Left colon (tissue), 2 donors: Measurements from ENCODE around the gene OLFML1. TPM values are rescaled to one million over a fixed set of nuclear protein-coding genes. Genes with fewer than 3 reads are reported as not detected.

Experiments
- ATAC-seq: fragments of 200-7000 bp; cut with Tn5 transposase; one replicate; pipeline ENCODE4 v1.9.1; 2020; ENCODE audit warnings: mild to moderate bottlenecking, moderate library complexity
- DNase-seq, 2 donors: peaks; one replicate each; pipeline ENCODE4 v3.0.0-alpha.2; 2020
- intact Hi-C, 2 donors: fragments of 100-400 bp; cut with DNase I in 1 of 2; cut with micrococcal nuclease in 1 of 2; formaldehyde crosslinking; loops; one replicate each; pipeline versions ENCODE4 v1.11.2 to v1.14.0; 2022; cut with DNase I, micrococcal nuclease
- total RNA-seq, 2 donors: library from RNA; stranded (reverse); fragmentation: NEBNext Ultra II Directional; extraction: Animal tissue kit (Norgen Biotek cat#: 25700); gene quantifications; one replicate each; pipeline ENCODE4 v1.2.1, GENCODE V29; 2021
- donor health status: DM: no; HTN: no; CAD: no.
- donor health status: DM: yes; HTN: yes; CAD: no.

Gene OLFML1
- total RNA-seq, 2 donors from 2014 or later: 2.6 to 5.7 TPM

DNA sequence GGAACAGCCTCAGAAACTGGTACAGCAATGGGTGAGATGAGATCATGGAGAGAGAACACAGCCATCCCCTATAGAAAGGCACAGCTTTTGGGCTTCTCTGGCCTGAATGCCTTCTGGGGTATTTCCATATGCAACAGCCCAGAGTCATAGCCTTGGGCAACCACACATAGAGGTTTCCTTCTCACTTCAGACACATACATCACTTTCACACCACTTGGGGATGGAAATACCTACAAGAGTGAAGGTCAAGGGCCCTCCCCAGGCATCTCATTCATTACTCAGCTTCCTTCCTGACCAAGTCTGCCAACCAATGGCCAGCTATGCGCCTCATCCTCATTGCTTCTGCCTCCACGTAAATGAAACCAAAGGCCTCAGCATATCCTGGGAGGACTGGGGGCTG, 17.7 kb upstream of the OLFML1 start:
- DNase-seq: no peak
- intact Hi-C loops: no loop called here
- ATAC-seq: no peak

DNA sequence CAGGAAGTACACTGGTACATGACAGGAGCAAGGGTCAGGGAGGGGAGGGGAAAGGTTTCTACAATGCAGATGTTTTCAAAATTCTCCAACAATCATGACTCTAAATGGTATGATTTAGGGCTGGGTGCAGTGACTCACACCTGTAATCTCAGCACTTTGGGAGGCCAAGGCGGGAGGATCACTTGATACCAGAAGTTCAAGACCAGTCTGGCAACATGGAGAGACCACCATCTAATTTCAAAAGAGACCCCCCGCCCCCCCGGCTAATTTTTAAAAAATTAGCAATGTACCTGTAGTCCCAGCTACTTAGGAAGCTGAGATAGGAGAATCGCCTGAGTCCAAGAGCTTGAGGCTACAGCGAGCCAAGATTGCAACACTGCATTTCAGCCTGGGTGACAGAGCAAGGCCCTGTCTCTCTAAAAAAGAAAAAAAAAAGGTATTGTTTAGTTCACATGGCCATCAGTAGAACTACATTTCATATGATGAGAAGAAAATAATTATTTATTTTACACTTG, 15.9 kb upstream of the OLFML1 start:
- intact Hi-C loops: no loop called here
- DNase-seq (no peak), ATAC-seq (no peak)

DNA sequence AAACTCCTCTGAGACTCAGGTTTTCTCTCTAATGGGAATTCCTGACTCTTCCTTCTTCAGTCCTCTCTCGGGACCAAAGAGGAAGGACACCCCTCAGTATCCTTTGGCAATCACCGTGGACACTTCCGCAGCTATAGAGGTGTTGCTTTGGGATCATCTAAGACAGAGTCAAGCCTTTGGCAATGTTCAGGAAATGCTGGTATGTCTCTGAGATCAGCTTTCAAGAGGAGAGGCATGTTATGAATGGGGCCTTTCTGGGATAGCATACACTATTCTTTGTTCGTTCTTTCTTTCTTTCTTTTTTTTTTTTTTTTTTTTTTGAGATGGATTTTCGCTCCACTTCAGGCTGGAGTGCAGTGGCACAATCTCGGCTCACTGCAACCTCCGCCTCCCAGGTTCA, 14.2 kb upstream of the OLFML1 start:
- ATAC-seq: no peak

DNA sequence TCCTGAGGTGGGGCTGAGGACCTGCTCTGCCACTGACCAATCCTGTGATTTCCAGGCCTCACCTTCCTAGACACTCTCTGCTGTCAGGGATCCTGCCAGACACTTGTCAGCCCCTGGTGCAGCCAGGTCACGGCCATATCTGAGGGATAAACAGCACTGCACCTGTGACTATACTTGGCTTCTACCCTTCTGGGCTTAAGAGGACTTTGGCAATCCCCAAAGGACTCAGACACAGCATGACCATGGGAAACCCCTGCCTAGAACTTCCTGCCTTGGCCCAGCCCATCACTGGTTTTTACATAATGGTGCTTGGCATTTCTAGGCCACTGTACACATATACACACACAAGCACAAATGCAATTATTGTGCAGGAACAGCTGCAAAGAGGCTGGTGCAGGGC, 11.6 kb upstream of the OLFML1 start:
- DNase-seq (no peak), ATAC-seq (no peak)
- intact Hi-C loops: no loop called here

More for the DNA sequence above, 14.2 kb upstream of the OLFML1 start:
- intact Hi-C loops: no loop called here
- no peak for DNase-seq

DNA sequence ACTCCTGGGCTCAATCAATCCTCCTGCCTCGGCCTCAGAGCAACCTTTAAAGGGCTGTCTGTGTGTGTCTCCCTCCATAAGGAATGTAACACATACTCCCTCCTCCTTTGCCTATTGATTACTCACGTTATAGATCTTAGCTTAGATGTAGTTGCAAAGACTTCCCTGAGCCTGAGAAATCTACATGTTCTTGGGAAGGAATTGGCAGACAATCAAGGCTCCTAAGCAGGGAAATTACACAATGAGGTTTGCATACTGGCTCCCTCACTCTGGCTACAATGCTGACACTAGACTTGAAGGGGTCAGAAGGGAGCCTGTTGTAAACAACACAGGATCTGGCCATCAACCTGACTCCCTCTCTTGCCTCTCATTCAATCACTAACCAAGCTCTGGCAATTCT, 5.2 kb upstream of the OLFML1 start:
- intact Hi-C loops: no loop called here

DNA sequence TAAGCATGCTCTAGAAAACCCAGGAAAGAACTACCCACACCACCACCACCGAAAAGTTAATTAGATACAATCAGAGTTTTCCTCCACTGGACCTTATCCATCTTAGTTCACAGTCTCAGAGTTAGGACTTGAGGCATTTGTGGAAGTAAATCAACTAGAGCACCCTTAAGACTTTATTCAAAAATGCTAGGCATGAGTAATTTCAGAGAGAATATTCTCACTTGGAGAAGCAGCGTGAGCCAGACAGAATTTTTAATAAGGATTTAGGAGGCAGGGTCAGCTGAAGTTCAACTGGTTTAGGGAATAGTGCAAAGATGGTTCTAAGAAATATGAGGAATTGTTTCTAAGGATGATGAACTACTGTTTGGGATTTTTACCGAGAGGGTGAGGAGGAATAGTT, 1.2 kb upstream of the OLFML1 start:
- DNase-seq (no peak), ATAC-seq (no peak)
- intact Hi-C loops: no loop called here

More for the DNA sequence above, 5.2 kb upstream of the OLFML1 start:
- no peak for ATAC-seq
- DNase-seq: no peak

DNA sequence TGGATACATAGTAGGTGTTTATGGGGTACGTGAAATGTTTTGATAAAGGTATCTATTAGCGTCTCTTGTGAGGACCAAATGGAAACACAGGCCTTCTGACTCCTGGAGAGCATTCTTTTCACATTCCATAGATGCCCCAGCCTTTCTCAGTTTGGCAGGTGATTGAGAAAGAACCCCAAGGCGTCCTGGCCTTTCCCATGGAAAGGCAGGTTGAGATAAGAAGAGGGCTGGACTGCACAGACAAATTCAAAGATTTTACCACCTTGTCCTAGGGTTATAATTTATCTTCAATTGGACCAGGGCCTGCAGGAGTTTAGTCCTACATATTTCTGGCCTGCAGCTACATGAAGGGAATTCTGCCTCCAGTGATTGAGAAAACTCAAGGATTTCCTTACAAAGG, 661 bp upstream of the OLFML1 start:
- ATAC-seq (no peak), DNase-seq (no peak)
- intact Hi-C loops: no loop called here

DNA sequence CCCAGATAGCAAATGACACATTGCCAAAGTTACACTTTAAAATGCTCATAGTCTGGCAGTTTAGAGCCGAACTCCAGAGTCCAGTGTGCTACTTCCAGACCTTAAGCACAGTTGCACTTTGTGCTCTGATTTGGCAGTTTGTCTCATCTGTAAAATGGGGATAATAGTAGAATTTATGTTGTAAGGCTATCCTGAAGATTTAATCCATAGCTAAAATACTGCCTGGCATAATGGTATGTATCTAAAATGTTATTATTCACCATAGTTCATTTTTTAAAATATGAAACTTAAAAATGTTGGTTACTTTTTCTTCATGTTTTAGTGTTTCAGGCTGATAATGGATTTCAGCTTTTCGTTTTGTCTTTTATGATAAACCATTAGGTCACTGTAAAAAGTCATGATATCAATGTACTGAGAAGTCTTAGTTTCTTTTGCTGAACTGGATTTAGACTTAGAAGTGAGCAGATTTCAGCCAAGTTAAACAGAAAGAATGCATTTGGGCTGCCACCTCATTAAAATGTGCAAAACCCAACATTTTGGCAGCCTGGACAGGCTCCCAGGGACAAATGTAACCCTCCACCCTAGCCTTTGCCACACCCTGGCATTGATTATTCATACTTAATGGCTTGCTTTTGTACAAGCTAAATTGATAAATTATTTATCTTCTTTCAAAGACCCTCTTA, 933 bp downstream of the OLFML1 start:
- DNase-seq (no peak), ATAC-seq (no peak)
- intact Hi-C loops: no loop called here

DNA sequence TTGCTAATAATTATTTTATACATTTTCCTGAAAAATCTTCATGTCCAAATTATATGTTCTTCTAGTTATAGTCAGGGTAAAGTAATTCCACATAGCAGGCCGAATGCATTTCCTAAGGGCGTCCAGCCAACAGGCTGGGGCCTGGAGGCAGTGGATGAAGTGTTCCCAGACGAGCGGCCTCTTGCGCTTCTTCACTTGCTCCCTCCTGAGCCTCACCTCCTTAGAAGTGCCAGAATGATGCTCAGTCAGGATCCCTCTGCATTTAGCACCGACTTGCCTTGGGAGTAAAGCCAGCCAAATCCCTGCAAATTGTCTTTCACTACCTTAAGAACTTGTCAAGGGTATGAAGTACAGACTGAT, 1.5 kb downstream of the OLFML1 start:
- DNase-seq: no peak
- intact Hi-C loops: no loop called here
- no peak for ATAC-seq

DNA sequence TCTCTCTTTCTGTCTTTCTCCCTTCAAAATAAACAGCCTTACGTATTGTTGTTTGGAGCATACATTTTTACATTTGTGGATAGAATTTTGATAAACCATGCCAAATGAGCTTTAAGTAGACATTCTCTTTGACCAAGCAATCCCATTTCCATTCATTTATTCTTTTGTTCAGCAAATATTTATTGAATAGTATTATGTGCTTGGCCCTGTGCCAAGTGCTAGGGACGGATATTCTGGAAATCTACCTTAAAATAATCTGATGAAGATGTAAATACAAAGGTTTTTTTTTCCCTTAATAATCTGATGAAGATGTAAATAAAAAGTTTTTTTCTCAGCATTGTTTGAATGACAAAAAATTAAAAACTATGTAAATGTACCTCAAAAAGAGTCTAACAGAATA, 2.1 kb downstream of the OLFML1 start:
- ATAC-seq: no peak
- DNase-seq: no peak
- intact Hi-C loops: no loop called here

DNA sequence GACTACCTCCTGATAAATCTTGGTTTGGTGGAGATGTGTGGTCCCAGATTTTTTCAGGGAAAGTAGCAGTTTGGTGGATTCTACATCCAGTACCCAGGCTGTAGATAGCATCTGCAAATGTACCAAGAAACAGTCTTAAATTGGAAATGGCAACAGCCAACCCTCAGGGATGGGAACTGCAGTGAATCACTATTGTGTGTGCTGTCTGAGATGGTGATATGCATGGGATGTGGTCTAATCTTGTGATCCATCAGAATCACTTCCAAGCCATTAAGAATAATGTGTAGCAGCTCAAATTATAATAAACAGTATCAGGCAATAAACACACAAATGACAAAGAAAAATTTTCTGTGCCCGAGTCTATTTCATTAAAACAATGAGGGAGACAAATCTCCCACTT, 3.4 kb downstream of the OLFML1 start:
- DNase-seq (no peak), ATAC-seq (no peak)
- intact Hi-C loops: no loop called here

DNA sequence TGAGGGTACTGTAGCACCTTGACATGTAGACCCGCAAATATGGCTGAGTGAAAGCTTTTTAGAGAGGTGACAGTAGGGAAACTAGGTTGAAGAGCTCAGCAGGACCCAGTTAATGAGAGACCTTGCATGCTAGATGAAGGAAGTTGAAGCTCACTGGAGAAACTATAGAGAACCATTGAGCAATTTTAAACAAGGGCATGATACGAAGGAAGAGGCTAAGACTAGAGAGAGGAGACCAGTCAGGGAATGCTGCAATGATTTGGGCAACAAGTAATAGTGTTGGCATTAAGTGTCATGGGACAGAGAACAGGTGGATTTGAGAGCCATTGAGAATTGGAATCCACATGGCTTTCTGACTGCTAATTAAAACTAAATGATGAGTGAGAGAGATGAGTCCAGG, 4.1 kb downstream of the OLFML1 start:
- no peak for DNase-seq
- intact Hi-C loops: no loop called here
- ATAC-seq: no peak

DNA sequence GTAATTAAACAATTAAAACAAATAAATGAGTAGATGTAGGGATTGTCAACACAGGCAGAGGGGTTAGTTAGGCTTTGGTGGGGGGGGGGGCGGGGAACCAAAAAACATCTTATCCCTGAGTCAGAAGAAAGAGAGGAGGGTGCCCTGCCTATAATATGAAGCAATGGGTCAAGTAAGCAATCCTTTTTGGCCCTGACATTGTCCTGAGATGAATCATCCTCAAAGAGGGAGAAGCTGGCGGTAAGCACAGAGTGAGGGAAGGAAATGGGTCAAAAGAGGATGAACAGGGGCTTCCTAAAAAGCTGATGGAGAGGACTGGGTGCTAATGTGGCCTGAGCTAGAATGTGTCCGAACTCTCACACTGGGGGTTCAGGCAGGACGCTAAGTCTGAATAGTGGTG, 4.7 kb downstream of the OLFML1 start:
- no peak for ATAC-seq
- DNase-seq: no peak
- intact Hi-C loops: no loop called here

DNA sequence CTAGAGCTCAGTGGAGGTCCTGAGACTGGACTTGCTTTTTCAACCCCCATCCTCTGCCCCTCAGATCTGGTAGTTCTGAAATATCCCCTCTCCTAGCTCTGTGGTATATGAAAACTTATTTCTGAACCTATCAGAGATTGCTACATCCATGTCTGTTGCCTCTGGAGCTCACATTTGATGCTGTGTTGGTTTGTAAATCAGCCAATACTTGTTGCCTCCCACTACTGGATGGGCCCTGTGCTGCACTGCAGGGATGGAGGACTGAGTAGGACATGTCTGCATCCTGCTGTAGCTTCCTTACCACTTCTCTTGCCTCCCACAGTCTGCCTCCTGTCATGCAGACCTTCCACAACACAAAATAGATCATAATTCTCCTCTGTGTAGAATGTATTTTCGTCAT, 5.2 kb downstream of the OLFML1 start:
- DNase-seq: no peak
- intact Hi-C loops: no loop called here
- no peak for ATAC-seq

DNA sequence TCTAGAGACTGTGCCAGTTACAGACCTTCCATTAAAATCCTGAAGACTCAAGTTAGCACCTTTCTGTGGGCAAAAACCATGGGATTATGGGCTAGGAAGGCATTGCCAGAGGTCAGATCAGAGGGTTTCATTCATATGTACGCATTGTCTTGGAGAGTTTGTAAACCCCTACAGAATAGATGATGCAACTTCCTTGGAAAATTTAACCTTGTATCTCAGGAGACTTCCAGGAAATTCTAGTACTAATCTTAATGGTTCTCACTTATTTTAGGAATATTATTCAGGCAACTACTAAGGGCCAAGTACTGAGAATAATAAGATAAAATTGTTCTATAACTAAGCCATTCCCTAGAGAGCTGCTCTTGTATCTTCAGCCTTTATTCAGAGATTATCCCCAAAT, 6.9 kb downstream of the OLFML1 start:
- no peak for DNase-seq
- intact Hi-C loops: no loop called here
- no peak for ATAC-seq

DNA sequence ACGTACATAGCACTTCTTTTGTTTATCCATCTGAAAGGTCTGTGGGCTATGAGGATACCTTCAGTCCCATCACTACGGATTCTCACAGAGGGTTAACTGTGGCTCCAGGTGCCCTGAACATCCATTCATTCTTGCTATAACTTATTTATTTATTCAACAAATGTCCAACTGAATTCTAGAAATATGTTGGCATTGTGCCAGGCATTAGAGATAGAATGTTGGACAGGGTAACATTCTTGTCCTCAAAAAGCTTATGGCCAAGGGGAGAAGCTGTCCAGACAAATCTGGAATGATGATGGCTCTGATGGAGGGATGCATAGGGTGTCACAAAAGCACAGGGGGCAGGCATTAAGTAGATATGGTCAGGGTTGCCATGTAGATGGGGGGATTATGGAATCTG, 8.4 kb downstream of the OLFML1 start:
- ATAC-seq (no peak), DNase-seq (no peak)
- intact Hi-C loops: no loop called here

DNA sequence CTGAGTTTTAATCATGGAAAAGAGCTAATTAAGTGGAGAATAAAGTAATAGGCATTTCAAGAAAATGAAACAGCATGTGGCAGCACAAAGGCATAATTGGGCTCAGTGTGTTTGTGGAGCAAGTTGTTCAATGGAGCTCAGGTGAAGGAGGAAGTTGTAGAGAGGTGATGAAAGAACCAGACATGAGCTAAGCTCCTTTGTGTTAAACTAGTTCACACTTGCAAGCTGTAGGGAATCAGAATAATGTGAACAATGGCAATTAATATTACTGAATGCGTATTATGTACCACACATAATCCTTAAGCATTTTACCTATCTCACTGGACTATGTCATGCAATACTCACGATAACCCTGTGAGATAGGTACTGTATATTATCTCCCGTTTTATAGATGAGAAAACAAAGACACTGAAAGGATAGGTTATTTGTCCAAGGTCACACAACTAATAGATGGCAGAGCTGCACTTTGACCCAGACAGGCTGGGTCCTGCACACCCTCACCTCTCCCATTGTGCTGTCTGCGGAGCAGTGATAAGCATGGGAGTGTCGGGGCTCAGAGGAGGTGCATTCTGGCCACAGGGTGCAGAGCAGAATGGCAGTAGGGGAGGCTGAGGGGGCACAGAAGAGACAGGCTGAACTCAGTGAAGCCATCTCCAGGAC, 8.9 kb downstream of the OLFML1 start:
- intact Hi-C loops: no loop called here
- DNase-seq (no peak), ATAC-seq (peak; percentile 79)

DNA sequence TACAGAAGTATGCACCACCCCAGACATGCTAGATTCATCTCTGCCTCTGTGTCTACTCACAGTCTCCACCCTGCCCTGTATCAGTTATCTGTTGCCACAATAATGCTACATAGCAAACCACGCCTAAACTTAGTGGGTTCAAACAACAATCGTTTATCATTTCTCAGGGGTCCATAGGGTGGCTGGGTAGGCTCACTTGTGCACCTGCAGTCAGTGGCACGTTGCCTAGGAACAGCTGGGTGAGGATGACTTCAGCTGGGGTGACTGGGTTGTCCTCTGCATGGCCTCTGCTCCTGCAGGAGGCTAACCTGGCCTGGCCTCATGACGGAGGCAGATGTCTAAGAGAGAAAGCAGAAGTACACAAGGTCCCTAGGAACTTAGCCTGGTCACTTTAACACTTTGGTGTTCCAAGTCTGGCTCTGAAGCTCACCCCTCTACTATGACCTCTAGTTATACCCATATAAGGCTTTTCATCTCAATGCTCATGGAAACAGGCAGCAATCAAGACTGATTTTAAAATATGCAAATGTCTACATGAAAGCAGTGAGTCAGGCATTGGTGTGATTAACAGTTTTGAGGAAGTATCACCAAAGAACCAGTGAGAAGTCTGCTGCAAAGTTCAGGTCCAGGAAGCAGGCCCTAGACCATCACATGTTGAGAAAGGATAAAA, 10.7 kb downstream of the OLFML1 start:
- DNase-seq (peak; percentile 12 to 38), ATAC-seq (no peak)
- intact Hi-C loops: no loop called here

DNA sequence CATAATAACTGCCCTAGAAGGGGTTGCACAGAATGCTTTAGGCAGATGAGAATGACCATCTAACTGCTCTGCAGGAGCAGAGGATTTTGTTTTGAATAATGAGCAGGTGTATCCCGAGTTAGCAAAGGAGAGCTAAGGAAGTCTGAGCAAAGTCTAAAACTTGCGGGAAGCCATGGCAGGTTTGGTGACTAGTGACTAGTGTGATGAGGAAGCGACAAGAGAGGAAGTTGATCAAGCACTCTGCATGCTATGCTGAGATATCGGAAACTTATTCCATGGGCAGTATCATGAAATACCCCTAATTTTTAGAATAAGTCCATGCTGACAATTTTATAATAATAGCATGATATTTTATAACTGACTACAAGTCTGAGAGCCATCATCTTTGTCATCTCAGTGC, 12.9 kb downstream of the OLFML1 start:
- no peak for ATAC-seq
- no peak for DNase-seq
- intact Hi-C loops: no loop called here

DNA sequence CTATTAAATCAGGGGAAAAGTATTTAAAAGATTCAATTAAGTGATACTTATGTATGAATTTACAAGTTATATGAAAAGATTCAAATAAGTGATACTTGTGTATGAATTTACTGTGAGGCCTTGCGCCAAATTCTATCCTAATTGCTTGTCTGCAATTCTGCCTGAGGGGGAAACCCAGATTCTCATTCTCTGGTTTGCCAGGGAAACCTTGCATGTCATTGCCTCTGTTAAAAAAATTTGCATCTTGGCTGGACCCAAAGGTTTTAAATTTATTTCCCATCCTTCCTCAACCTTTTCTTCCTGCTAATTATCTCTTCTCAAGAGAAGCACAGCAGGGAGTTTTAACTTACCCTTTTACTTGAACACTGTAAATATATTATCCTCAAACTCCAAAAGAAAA, 13.8 kb downstream of the OLFML1 start:
- ATAC-seq (no peak), DNase-seq (no peak)
- intact Hi-C loops: no loop called here
